ENCODE measurements around the gene MTMR6. TPM values are rescaled to one million over a fixed set of nuclear protein-coding genes. Genes with fewer than 3 reads are reported as not detected.

Gene MTMR6
- total RNA-seq, 4 donors from 2014 or later = 6.5 to 14.9 (median 13.2) TPM

DNA sequence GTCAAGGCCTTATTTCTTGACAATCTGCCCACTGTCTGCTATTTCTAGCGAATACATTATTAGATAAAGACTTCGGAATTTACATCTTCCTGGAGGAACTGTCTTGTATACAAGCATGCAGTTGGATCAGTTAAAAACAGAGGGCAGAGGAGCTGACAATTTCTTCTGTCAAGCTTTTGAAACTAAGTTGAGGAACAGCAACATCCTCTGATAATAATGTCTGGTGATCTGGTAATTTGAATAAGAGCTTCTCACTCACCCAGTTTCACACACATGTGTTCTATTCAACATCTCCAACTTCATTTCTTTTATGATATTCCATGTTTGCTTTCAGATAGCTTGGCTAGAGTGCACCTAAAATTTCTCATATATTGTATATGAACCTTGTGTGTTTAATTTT is 50.2 kb downstream of the MTMR6 start:
- no peak for TF ChIP-seq POLR2A (IDR thresholded peaks at IDR 0.05)
- TF ChIP-seq, protein P1, sequence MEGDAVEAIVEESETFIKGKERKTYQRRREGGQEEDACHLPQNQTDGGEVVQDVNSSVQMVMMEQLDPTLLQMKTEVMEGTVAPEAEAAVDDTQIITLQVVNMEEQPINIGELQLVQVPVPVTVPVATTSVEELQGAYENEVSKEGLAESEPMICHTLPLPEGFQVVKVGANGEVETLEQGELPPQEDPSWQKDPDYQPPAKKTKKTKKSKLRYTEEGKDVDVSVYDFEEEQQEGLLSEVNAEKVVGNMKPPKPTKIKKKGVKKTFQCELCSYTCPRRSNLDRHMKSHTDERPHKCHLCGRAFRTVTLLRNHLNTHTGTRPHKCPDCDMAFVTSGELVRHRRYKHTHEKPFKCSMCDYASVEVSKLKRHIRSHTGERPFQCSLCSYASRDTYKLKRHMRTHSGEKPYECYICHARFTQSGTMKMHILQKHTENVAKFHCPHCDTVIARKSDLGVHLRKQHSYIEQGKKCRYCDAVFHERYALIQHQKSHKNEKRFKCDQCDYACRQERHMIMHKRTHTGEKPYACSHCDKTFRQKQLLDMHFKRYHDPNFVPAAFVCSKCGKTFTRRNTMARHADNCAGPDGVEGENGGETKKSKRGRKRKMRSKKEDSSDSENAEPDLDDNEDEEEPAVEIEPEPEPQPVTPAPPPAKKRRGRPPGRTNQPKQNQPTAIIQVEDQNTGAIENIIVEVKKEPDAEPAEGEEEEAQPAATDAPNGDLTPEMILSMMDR (IDR thresholded peaks at IDR 0.05) = no peak
- no peak for DNase-seq
- intact Hi-C loops (cut with DNase I) = no loop called here
- H3K4me1 ChIP-seq = no peaks in the 10 kb centered on the region
- H3K36me3 ChIP-seq = no peaks in the 10 kb centered on the region
- no peaks in the 10 kb centered on the region for H3K27me3 ChIP-seq
- H3K4me3 ChIP-seq = no peak overlapping the region
- no peaks in the 10 kb centered on the region for H3K9me3 ChIP-seq
- 77 to 78% methylated on average over 2 of the region's 2 CpGs for WGBS, 2 donors
- no peak overlapping the region for H3K27ac ChIP-seq

DNA sequence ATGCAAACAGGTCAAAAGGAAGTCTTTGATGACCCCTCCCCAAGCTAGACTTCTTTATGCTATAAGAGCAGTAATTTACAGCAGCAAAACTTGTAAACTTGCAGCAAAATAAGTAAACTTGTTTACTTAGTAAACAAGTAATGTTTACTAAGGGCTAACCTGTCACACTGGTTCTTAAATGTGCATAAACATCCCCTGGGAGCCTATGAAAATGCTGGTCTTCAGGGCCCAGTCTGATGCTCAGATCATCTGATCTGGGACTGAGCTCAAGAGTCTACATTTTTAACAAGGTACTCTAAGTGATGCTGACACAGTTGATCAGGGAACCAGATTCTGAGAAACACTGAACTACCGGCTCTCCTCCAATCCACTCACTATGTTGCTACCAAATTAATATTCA is 53.4 kb downstream of the MTMR6 start:
- TF ChIP-seq, protein P1 (IDR thresholded peaks at IDR 0.05) = no peak
- TF ChIP-seq POLR2A (IDR thresholded peaks at IDR 0.05) = no peak
- H3K27ac ChIP-seq = no peak overlapping the region
- H3K4me3 ChIP-seq = no peak overlapping the region
- 57 to 86% methylated on average over 1 of the region's 1 CpG for WGBS, 2 donors
- H3K36me3 ChIP-seq = no peaks in the 10 kb centered on the region
- peaks cover 0 to 12% (median 0%) of the 10 kb centered on the region in 4 donors for H3K27me3 ChIP-seq
- H3K9me3 ChIP-seq = no peaks in the 10 kb centered on the region
- no peak for DNase-seq
- intact Hi-C loops (cut with DNase I) = no loop called here
- H3K4me1 ChIP-seq = no peaks in the 10 kb centered on the region

DNA sequence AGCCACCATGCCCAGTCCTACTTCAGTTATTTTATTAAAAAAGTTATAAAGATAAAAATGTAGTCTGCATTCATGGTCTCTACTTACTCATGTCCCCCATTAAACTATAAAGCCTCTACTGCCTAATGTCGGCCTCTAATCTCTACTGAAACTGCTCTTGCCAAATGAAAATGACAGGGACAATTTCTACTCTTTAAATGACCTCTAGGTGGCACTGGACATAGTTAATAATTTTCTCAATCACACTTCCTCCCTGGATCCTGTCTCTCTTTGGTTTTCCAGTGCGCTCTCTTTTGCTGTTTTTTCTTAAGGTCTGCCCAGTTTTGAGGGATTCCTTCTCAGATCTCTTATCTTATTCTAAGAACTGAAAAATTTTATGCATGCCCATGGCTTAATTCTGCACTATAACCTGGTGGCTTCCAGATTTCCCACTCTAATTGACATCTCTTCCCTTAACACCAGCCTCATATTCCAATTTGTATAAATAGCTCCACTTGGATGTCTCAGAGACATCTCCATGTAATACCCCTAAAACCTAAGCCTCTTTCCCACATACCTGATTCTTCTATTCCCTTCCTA is 54.3 kb downstream of the MTMR6 start:
- Histone ChIP-seq H3K36me3 (no peaks in the 10 kb centered on the region), H3K9me3 (no peaks in the 10 kb centered on the region), H3K27me3 (peaks cover 0 to 18% (median 0%) of the 10 kb centered on the region in 4 donors), H3K27ac (no peak overlapping the region), H3K4me1 (no peaks in the 10 kb centered on the region), H3K4me3 (no peak overlapping the region)
- DNase-seq = no peak
- 10 to 23% methylated on average over 2 of the region's 2 CpGs for WGBS, 2 donors
- TF ChIP-seq POLR2A (IDR thresholded peaks at IDR 0.05) = no peak
- TF ChIP-seq, protein P1 (IDR thresholded peaks at IDR 0.05) = peak in 3 of 6 experiments; percentile 32 to 57 (median 51)
- intact Hi-C loops (cut with DNase I) = no loop called here

DNA sequence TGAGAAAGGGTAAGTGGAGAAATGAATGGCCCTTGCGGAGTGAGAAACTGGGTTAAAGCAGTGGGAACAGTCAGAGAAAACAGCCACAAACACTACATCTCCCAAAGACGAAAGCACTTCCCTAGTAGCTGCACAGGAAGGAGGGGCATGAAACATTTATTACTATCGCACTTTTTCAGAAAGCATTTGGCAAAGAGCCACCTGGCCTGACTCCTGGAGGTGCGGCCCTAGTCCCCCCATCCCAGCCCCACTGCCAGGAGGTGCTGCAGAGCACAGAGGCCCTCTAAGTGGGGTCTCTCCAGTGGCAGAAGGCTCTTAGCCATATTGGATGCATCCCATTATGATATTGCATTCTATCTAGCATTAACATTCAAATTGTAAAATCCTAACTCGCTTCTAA is 55.8 kb downstream of the MTMR6 start:
- intact Hi-C loops (cut with DNase I) = no loop called here
- no peaks in the 10 kb centered on the region for H3K9me3 ChIP-seq

DNA sequence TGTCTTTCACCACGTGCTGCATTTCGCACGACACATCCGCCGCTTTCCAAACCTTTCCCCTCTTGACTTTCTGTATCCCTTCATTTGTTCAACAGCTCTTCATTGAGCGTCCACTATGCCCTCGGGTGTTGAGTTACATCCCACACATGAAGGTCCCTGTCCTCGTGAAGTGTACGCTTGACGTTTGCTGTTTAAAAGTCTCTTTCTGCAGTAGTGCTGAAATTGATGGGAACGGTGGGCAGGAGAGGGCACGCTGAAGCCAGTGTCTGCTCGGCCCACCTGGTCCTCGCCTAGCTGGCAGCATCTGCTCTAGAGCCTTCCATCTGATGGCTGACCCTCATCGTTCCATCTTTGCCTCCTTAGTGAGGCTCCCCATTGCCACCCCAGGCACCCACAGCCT is 59.6 kb downstream of the MTMR6 start:
- Histone ChIP-seq H3K27ac (no peak overlapping the region), H3K4me1 (no peaks in the 10 kb centered on the region), H3K9me3 (no peaks in the 10 kb centered on the region), H3K27me3 (peaks cover 0 to 34% (median 0%) of the 10 kb centered on the region in 4 donors), H3K36me3 (no peaks in the 10 kb centered on the region), H3K4me3 (no peak overlapping the region)
- intact Hi-C loops (cut with DNase I) = no loop called here
- no peak for DNase-seq
- WGBS, 2 donors = 86 to 92% methylated on average over 14 to 15 of the region's 15 CpGs
- TF ChIP-seq, protein P1 (IDR thresholded peaks at IDR 0.05) = no peak
- TF ChIP-seq POLR2A (IDR thresholded peaks at IDR 0.05) = no peak

More for the DNA sequence above, 55.8 kb downstream of the MTMR6 start:
- WGBS, 2 donors = 41% methylated on average over 5 of the region's 5 CpGs
- TF ChIP-seq POLR2A (IDR thresholded peaks at IDR 0.05) = no peak
- TF ChIP-seq, protein P1 (IDR thresholded peaks at IDR 0.05) = no peak
- DNase-seq = no peak
- Histone ChIP-seq H3K27me3 (peaks cover 0 to 24% (median 0%) of the 10 kb centered on the region in 4 donors), H3K4me1 (no peaks in the 10 kb centered on the region), H3K36me3 (no peaks in the 10 kb centered on the region), H3K4me3 (no peak overlapping the region), H3K27ac (no peak overlapping the region)

Data from esophagus squamous epithelium (tissue), 5 donors.